8988T (cell line): ENCODE measurements around the gene CAMK4.
"Not testable (repeated sequence)": the region's sequence is repeated elsewhere in the genome, so short reads cannot be mapped to it uniquely, and the experiment has no call there.

Source experiments
- DNase-seq: peaks from one replicate; pipeline ENCODE4 v3.0.0; 2011

Gene CAMK4

DNA sequence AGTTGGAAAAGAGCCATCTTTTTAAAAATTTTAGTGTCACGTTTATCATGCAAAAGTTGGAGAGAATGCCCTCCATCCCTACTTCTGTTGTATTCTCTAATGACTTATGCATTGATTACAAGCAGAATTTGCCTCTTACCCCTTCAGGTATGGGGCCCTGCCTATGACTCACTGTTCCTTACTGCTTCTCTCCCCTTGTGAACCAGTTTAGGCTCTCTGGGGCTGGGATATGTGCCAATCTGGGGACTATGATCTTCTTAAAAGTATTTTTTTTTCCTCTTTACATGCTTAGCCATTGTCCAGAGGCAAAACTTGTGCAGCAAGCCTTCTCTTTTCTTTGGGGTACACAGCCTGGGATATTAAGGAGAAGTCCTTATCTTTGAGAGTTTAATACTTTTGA, 37.4 kb downstream of the CAMK4 start:
- DNase-seq: no peak

DNA sequence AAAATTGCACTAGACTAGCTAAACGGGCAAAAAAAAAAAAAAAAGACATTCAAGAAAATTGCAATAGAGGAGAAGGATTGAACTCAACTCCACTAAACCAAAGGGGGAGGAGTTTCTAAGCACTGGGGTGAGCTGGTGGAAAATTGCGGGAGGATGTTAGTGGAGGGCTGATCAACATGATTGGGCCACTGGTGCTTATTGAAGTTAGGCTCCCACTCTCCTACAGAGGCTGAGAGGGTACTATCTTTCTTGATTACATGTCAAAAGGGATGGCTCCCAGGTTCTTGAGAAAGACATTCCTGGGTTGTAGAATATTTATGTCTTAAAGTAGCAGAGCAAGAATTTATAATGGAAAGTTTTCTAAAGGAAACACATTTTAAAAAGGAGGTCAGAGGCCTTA, 38.0 kb downstream of the CAMK4 start:
- no peak for DNase-seq

DNA sequence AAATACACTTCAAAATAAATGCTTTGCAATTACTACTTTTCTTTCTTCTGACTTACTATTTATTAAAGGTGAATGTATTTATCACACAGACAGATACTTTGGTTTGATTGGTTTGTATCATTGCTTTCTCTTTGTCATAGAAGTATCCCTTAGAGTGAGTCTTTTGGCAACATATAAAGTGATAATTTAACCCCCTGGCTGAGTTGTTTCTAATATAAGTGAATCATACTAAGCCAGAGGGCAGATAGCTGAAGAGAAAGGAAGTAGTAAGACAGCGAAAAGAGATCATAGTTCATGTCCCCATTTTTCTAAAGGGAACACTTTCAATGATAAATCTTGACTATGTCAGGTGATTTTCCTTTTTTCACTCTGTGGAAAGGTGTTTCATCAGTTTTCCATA, 38.6 kb downstream of the CAMK4 start:
- no peak for DNase-seq

DNA sequence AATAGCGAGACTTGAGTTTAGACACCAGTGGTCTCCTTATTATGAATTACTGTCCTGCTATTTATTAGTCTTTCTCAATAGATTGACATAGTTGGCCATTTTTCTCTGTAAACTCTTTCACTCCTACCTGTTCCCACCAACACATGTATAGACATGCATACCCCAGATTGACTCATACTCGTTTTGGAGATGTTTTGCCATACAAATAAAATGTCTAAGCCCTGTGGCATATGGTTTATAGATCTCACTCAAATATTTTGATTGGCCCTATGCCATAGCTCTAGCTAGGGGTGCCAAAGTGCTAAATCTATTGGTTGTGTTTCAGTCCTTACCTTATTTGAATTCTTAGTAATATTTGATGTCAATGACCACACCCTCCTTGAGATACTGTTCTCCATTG, 42.3 kb downstream of the CAMK4 start:
- no peak for DNase-seq

DNA sequence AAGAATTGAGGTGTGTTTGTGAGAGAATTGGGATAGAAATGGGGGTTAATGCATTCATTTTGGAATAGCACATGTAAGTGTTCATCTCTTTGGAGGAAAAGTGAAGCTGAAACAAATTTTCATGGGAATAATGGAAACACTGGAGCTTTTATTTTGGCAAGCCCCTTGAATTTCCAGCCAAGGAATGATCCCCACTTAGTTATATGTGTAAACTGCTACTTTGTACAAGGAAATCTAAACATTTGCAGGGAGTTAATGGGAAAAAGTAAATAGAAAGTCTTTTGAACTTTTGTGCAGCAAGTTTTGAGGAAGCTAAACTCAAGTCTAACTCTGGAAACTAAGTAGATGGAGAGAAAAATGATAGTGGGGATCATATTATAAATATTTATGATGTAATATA, 44.1 kb downstream of the CAMK4 start:
- no peak for DNase-seq

DNA sequence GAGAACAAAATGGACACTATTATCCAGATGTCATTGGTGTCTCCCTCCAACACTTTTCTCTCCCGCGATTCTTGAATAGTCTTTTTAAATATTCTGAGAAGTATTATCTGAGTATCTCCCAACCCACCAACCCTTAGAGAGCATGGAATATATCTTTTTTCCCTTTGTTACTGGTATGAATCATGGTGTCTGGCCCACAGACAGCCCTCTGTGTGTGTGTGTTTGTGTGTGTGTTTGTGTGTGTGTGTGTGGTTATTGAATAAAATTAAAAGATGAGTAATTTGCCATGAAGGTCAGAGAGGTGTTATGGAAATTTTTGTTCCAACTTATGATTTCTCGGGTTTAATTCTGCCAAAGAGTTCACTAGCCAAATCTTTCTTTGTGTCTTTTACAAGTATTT, 47.7 kb downstream of the CAMK4 start:
- no peak for DNase-seq

DNA sequence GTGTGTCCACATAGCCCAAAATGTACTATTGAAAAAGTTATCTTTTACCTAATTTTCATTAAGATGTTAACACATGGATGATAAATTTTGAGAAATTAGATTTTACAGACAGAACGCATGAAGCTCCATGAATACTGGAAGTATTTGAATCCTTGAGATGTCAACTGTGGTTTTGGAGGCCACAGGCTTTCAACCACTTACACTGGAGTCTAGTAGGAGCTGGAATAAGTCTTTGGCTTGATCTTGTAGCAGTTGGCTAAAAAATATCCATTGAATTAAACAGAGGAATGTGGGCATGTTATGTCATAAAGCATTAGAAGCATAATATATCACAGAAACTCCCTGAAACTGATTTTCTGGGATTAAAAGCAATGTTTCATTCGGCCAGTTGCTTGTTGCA, 52.9 kb downstream of the CAMK4 start:
- DNase-seq: no peak

DNA sequence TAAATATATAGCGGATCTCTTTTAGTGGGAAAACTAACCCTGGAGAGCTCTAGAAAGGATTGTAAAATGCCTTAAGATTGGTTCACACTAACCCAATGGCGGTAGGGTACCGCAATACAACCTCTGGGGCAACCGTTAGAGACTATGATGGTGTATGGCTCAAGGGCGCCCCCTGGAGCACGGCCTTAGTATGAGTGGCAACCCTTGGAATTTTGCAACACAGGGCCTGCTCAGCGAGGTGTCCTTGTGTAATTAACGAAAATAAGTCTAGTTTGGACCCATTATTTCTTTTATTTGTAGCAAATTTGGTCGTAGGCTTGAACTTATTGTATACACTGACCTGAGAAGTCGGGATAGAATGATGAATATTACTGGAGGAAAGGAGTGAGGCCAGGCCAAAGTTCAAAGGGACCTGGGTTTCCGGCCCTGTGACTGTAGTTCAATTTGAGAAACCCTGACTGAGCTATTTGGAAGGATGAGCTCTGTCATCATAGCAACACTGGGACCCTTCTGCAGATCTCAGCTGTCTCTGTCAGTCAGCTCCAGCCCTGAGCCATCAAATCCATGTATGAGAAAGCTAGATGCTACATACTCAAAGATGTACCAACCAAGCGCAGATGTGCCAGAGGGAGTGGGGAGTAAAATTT, 54.8 kb downstream of the CAMK4 start:
- DNase-seq: no peak

DNA sequence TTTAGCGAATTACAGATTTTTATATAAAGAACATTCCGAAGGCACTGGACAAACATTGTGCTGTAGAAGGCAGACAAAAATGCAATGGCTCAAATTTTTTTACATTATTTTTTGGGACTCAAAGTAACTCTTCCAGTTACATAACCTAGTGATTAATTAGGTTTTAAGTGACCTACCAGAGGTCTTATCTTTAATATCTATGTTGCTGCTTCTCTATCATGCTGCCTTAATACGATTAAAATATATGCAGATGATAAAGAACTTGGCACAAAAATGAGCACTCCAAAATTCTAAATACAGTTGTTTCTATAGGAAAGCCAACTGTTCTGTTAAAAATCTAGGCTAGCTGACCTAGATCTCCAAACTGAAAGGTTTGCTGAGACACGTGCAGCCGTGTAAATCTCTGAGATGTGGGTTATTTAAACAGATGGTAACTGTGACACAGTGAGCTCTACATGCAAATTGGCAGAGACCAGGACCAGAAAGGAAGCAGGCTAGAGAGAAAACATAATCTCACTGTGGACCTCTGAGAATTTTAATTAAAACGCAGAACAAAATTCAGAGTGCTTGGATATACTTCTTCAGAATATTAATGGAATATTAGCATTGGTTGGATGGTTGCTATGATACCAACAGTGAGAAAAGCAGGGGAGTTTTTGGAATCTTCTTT, 56.2 kb downstream of the CAMK4 start:
- DNase-seq: no peak

DNA sequence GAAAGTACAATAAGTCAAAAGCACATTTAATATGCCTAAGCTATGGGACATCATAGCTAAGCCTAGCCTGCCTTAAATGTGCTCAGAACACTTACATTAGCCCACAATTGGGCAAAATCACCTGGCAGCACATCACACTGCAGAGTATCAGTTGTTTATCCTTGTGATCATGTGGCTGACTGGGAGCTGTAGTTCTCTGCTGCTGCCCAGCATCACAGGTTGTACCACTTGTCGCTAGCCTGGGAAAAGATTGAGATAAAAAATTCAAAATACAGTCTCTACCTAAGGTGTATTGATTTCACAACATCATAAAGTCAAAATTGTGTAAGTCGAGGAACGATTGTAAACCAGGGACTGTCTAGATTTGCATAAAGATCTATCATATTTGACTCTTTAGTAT, 58.6 kb downstream of the CAMK4 start:
- no peak for DNase-seq

DNA sequence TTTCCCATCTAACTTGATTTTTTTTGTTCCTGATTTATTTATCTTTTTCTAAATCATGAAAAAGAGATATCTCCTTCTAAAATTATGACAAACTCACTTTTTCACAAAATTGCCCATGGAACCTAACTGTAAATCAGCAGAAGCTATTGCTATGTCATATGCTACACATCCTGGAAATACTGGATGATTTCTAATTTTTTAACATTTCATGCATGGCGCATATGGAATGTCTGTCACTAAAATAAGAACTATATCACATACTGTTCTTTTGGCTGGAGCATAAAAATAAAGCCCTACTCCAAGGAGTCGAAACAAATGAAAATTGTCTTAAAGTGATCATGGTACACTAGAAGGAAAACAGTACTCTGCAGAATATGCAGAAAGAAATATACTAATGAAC, 60.6 kb downstream of the CAMK4 start:
- DNase-seq: no peak

DNA sequence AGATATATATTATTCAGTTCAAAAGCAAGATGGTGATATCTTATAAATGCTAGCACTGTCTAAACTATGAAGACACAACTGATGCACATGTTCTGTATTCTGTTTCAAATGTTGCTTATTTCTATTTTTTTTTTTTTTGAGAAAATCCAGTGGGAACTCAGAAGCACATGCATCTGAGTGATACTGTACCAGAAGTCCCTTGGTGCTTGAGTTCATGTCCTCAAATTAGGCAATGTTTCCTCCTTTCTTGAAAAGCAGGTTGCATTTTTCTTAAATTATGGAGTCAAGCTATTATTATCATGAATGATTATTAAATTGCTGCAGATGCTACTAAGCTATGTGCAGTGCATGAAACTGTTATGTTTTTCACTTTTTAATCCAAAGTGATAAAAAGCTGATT, 70.4 kb downstream of the CAMK4 start:
- DNase-seq: no peak

DNA sequence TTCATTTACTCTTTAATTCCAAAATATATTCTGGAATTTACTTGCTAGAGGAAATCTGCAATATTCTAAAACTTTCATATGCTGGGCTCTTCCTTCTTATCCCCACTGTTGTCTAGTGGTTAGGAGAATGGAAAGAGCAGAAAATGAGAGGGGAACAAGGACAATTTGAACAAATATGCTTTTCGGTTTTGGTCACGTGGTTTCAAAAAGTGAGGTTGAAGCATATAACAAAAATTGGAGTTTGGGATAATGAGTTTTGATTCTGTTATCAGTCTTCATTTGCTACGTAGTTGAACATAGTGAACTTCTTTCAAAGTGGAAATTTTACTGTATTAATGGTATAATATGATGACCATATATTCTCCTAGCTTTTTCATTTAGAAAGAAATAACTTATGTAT, 71.5 kb downstream of the CAMK4 start:
- DNase-seq: no peak

DNA sequence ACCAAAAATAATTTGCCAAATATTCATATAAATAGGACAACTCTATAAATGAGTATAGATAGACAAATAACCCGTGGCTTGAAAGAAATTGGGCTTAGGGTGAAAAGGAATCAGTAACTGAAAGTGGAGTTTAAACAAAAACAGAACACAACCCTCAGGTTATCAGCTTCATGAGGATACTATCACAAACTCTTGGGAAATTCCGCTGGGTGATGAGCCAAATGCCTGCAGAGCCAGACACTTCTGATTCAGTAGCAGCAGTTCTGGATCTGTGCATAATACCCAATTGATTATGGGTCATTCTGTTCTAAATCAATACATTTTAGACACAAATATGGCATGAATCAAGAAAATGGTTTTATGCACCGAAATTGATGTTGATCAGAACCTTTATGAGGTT, 72.4 kb downstream of the CAMK4 start:
- no peak for DNase-seq

DNA sequence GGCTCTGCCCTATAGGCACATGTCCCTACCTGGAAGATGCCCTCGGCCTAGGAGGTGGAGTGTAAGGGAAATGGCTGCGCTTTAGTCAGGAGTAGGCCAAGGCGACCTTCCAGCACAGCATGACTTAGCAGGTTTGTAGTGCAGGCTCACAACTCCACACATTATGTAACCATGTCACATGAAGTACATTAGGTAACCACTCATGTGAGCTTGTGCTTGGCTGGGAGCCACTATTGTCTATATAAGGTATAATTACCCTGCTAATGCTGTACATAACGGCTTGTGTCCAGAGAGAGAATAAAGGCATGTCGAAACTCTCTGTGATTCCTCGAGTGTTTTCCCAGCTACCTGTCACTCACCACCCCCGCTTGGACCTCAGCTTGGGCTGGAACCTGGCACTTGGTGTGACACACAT, 74.9 kb downstream of the CAMK4 start:
- no peak for DNase-seq

DNA sequence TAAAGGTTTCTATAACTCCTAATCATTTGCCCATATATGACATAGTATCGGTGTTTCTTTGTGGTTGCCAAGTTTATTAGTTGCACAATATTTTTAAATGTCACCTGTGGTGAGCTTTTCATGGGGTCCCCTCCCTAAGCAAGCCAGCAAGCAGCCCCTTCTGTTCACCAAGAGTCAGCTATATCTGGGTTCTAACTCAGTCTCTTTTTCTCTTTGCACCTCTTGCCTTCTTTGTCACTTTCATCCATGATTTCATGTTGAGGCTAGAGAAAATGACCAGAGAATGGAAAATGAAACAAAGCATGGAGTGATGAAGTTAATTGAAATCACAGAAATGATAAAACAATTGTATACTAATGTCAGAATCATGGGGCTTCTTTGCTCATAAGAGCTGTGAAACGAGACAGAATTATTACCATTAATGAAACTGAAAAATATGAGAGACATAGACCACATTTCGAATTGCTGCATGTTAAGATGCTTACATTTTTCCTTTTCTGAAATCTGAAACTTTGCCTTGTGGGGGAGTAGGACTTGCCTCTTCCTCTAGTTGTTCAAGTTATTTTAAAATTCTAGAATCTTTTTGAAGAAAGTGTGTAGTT, 75.7 kb downstream of the CAMK4 start:
- no peak for DNase-seq

DNA sequence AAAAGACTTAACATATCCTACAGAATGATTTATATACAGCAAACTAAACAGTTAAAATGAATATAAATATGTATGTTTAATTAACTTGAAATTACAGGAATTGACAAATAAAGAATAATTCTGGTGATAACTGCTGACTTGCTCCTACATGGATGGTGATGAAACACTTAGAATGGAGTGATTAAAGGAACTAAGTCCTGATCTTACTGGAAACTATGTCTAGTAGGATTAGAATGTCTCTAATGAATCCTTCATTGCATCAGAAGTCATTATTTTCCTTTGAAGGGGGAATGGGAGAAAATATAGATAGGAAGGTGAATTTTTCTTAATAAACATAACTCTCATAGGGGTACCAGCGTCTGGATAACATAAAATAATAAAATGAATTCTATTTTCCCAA, 77.1 kb downstream of the CAMK4 start:
- DNase-seq: no peak

DNA sequence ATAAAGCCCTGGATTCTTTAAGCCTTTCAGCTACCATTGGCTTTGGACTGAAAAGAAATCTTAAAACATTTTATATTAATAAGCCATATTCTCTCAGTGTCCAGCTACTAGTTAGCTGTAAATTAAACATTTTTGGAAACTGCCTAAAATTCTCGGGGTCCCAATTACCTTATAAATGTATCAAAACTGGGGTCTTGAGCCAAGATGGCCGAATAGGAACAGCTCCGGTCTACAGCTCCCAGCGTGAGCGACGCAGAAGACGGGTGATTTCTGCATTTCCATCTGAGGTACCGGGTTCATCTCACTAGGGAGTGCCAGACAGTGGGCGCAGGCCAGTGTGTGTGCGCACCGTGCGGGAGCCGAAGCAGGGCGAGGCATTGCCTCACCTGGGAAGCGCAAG, 77.9 kb downstream of the CAMK4 start:
- DNase-seq: not testable (repeated sequence)

DNA sequence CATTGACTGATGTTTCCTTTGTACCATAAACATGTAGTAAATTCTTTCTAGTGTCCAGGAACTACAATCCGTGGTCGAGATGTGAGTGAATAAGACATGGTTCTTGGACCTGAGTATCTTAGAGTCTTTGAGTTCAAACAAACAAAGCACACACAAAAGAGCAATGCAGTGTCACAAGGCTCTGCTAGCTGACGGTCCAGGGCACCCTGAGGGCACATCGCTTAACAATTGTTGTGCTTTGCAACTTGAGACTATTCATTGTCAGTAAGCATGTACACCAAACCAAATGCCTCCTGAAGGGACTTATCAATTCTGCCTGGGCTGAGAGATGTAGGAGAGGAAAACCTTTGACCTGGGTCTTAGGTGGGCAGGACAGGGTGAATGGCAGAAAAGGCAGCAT, 84.8 kb downstream of the CAMK4 start:
- DNase-seq: no peak

DNA sequence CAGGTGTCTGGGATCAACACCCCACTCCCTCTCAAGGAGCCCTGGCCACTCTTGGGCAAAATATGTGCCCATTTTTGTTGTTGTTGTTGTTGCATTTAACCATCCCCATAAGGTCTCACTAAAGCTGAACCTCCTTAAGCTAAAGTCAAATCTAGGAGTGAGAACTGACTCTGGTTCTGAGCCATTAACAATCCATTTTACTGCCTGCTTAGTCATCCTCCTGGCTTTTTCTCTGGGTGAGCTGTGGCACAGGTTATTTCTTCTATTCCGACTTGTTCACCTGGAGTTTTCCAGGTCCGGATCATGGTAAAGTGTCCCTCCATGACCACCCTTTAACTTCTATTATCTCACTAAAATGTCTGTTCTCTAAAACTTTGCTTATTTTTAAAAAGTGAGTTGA, 85.2 kb downstream of the CAMK4 start:
- no peak for DNase-seq

DNA sequence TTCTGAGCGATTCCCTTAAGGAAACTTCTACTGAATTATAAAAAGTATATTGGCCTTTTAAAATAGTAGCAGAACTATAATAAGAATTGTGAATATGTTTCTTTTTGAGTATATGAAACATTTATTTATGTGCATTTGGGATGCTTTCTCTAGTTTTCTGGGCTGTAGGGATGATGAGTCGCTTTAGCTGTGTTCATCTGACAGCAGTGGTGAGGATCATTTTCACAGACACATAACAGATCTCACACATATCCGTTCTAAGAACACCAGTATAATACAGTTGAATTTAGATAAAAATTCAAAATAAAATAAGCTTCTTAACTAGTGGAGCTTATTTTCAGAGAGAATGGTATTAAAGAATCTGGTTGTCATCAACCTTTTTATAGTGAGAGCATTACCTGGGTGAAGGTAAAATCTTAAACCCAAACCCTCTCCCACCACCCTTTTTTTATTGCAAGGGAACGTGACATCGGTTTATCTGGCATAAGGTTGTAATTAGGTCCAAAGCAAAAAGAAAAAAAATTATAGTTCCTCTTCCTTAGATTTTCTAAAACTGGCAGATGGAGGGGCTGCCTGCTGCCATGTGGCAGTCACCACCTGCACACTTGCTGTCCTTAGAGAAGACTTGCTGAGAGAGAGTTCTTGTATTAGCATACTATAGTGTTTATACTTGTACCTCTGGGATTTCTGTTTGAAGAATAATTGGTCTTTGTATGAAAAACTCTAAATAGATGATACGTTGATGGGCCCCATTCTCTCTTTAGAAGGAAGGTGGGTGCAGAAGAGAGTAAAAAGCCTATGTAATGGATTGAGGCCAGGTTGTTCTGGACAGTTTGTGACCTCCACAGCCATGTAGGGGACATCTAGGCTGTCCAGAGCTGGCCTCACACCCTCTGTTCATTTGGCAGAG, 86.8 kb downstream of the CAMK4 start:
- no peak for DNase-seq

DNA sequence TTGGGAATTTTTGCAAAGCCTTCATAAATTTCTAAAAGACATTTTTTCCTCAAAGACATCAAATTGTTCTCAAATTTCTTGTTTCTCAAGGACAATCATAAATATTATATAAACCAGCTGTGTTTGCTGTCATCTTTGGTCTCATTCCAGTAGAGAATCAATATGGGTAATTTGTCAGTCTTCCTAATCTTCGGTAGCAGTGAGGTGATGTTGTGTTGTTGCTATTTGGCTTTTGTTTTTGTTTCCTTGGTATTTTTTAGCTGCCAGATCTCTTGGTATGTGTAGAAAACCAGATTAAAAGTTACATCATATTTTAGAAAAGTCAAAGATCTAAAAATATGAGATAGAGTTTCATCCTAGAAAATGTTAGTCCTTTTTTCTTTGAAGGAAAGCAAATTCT, 87.5 kb downstream of the CAMK4 start:
- DNase-seq: no peak

DNA sequence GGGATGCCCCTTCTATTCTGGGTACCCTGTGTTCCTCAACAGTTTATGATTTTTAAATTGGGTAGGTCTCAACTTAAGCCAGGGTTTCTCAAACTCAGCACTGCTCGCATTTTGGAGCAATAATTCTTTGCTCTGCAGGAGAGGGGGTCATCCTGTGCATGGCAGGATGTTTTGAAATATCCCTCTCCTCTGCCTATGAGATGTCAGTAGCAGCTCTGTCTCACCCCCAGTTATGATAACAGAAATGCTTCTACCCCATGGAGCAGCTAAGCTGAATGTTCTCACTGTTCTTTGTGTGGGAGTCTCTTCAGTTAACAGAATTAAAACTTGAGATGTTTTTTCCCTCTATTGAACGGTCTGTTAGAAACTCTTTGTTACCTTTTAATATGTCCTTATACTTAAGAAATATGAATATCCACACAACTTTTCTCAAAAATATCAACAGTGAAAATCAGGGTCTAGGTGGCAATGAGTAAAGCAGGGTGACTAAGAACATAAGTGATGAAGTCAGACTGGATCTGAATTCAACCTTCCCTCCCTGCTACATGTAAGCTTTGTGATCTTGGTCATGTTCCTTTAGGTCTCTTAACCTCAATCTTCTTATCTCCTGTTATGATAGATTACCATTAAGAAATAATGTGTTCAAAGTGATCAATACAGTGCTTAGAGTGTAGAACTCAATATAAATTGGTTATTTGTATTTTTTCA, 89.0 kb downstream of the CAMK4 start:
- no peak for DNase-seq
